ENCODE data around the gene C2CD5. TPM values are rescaled to one million over a fixed set of nuclear protein-coding genes. Genes with fewer than 3 reads are reported as not detected.

Gene C2CD5
- polyA plus RNA-seq, 10 donors, result 22.0 to 51.2 (median 32.0) TPM

GRCh38 chr12:22415342-22416309 is 128.7 kb downstream of the C2CD5 start:
- peak in 2 of 3 donors; percentile 27 to 34 for DNase-seq

DNA sequence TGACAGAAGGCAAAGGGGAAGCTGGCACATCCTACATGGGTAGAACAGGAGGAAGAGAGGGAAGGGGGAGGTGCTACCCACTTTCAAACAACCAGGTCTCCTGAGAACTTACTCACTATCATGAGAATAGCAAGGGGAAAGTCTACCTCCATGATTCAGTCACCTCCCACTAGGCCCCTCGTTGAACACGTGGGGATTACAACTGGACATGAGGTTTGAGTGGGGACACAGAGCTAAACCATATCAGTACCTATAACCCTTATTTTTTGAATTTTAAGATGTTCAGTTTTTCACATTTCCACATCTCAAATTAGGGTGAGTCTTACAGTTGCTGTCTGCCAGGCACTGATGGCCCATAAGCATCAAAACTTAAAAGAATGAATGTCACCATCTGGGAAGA is 129.6 kb downstream of the C2CD5 start:
- DNase-seq, result no peak

DNA sequence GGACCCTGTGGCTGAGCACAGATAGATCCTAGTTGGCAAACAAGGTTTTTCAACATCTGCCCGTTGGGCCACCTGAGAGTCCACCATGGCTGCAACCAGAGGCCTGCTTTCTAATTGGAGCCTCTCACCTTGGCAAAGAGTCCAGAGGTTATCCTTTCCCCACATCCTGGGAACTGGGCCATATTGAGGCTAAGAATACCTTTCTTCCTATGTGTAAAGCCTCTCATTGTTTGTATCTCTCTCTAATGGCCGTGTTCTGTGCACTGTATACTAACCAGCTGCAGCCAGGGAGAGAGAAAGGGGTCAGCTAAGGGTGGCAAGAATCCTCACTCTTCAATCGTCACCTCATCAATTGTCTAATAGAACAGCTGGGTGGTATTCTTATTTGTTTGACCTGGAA is 130.8 kb downstream of the C2CD5 start:
- DNase-seq, result no peak

DNA sequence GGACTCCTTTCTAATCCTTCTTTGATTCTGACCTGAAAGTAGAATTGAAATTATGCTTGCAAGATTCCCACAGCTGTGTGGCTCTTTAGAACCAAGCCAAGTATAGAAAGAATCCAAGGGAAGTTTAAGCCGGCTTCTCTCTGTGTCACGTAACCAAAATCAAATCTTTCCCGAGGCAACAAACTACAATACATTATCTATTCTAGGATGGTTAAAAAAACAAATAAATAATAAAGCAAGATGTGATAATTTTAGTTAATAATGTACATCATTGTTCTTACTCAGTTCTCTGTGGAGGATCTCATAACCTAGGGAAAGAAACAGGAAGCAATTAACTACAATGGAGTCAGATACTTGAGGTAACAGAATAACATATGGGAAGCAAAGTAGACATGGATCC is 131.8 kb downstream of the C2CD5 start:
- DNase-seq, result no peak

DNA sequence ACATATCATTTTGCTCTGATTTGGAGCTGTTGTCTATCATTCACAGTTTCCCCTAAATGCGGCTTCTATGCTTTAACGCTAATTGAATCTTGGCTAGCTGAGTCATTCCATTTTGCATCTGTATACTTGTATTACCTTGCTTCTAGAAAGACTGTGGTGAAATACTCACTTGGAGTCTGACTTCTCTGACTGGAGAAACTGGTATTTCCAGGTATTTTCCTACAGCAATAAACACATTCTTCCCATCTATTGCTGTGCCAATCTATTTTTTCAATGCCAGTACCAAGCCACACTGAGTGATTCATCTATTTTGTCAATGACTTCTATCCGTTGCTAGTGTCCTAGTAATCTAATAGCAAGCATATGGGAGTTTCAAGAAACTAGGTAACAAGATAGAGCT is 133.9 kb downstream of the C2CD5 start:
- DNase-seq, result no peak

- no peak for DNase-seq
Measured at GRCh38 chr12:22409377-22410164, 134.8 kb downstream of the C2CD5 start.

GRCh38 chr12:22408610-22409376 is 135.5 kb downstream of the C2CD5 start:
- DNase-seq, result peak; percentile 22 to 60 (median 26)

DNA sequence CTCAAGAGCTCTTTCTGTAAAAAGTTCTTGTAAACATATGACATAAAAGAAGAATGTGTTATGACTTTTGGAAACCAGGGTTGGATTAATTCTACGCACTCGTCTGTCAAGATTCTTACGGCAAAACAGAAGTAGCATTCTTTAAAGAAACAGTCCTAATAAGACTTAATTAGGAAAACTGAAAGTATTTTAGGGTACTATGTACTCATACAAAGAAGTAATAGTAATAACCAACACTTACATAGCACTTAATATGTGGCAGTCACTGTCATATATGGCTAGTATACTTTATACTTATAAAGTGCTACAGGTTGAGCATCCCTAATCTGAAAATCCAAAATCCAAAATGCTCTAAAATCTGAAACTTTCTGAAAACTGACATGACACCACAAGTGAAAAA is 136.9 kb downstream of the C2CD5 start:
- DNase-seq, result no peak

DNA sequence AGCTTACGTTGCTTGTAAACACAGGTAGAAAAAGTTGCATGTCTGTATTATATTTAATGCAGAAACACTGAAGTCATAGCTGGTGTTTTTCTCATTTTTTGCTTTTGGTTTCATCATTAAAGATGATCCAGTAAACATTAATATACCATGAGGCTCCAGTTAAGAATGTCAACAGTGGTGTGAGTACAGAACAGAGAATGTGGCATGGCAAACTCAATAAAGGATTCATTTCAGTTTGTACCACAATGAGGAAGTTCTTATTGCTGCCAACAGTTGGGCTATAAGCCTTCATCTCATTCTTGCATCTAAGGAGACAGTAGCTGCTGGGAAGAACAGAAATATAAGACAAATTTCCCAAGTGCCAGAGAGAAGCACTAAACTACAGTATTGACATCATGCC is 137.7 kb downstream of the C2CD5 start:
- no peak for DNase-seq

GRCh38 chr12:22399464-22400180 is 144.7 kb downstream of the C2CD5 start:
- no peak for DNase-seq

Other genes with a start within 250 kb of the C2CD5 start
- 10 to 100 TPM in 3 of 10 donors, 1 to 10 TPM in 7; 6.8 to 13.0 (median 8.6) TPM for gene ST8SIA1, start 209.8 kb downstream of the C2CD5 start, polyA plus RNA-seq (ENCODE audit: insufficient read length in 10 of 10)
- 10 to 100 TPM; 16.4 to 27.9 (median 23.2) TPM for gene ETNK1, start 80.6 kb upstream of the C2CD5 start, polyA plus RNA-seq (ENCODE audit: insufficient read length in 10 of 10)